A549 (cell line): Measurements from ENCODE around the gene DYRK1A. TPM values are rescaled to one million over a fixed set of nuclear protein-coding genes. Genes with fewer than 3 reads are reported as not detected.

Source experiments
- ATAC-seq, 2 experiments: fragments of 200-7000 bp in 1 of 2; fragments of >200 bp in 1 of 2; cut with Nextera tagmentation in 1 of 2; cut with Tn5 transposase in 1 of 2; 3 replicates each; pipeline versions ENCODE4 v1.8.0 to v1.9.1; 2018 to 2020; ENCODE audit warnings: mild to moderate bottlenecking in 1 of 2, moderate library complexity in 1 of 2
- CTCF ChIA-PET: fragments of 300-600 bp; sonication (Branson Sonifier 250); formaldehyde crosslinking; extraction: SDS; loops from one replicate; lab custom pipeline; 2021; ENCODE audit warnings: antibody characterized with exemption, inconsistent platforms; lab: Yijun Ruan, JAX
- POLR2A ChIA-PET: fragments of 350-600 bp; formaldehyde crosslinking; extraction: SDS; loops from one replicate; lab custom pipeline; 2021; ENCODE audit warnings: antibody characterized with exemption, inconsistent platforms; lab: Yijun Ruan, JAX
- DNase-seq, 2 experiments: peaks; one replicate each; pipeline versions ENCODE4 v3.0.0 to v3.0.0-alpha.2; 2011 to 2016; ENCODE audit warnings: low read depth in 1 of 2, low spot score in 1 of 2
- FAIRE-seq: peaks from 2 replicates; lab custom pipeline; 2011; peaks lifted over from hg19 to GRCh38; lab: Jason Lieb, UNC
- H3K27ac ChIP-seq, 2 experiments: fragments of >200 bp; sonication (Bioruptor Twin); formaldehyde crosslinking; 3 replicates each; pipeline ENCODE4 v1.5.1; 2016 to 2017
- H3K4me1 ChIP-seq: fragments of >200 bp; sonication (Bioruptor Twin); formaldehyde crosslinking; 3 replicates; pipeline ENCODE4 v1.6.1; 2016
- H3K4me2 ChIP-seq: fragments of >200 bp; sonication (Bioruptor Twin); formaldehyde crosslinking; 3 replicates; pipeline ENCODE4 v1.6.1; 2016
- H3K4me3 ChIP-seq: fragments of >200 bp; sonication (Bioruptor Twin); formaldehyde crosslinking; 3 replicates; pipeline ENCODE4 v1.5.1; 2016
- H3K9me3 ChIP-seq: fragments of >200 bp; sonication (Bioruptor Twin); formaldehyde crosslinking; 3 replicates; pipeline ENCODE4 v1.6.1; 2016
- BHLHE40 ChIP-seq: IDR thresholded peaks from 2 replicates; pipeline ENCODE4 v1.6.1; 2012; ENCODE audit warnings: low read depth, low read length, inconsistent platforms
- CHD2 ChIP-seq: fragments of 150-350 bp; IDR thresholded peaks from 2 replicates; pipeline ENCODE4 v1.6.1; 2014; ENCODE audit warnings: low read length; ENCODE audit not compliant: partially characterized antibody
- ESRRA ChIP-seq: fragments of 150-350 bp; IDR thresholded peaks from 2 replicates; pipeline ENCODE4 v1.6.1; 2014; ENCODE audit warnings: mild to moderate bottlenecking, low read length, borderline replicate concordance
- FOSL2 ChIP-seq, 2 experiments: fragments of 450-650 bp in 1 of 2; fragments of >200 bp in 1 of 2; sonication (Bioruptor Twin) in 1 of 2; formaldehyde crosslinking; IDR thresholded peaks; 2 replicates each; pipeline versions ENCODE4 v1.5.0 to v1.6.1; 2016 to 2020; ENCODE audit warnings: mild to moderate bottlenecking in 1 of 2, moderate library complexity in 1 of 2
- FOXS1 ChIP-seq: fragments of 250-450 bp; sonication (Bioruptor Pico); IDR thresholded peaks from 2 replicates; pipeline ENCODE4 v1.5.0; 2020; ENCODE audit warnings: mild to moderate bottlenecking, moderate library complexity
- GATA3 ChIP-seq: IDR thresholded peaks from 2 replicates; pipeline ENCODE4 v1.6.1; 2012; ENCODE audit warnings: borderline replicate concordance
- HDAC2 ChIP-seq: fragments of 200-600 bp; sonication (generic); IDR thresholded peaks from 2 replicates; pipeline ENCODE4 v1.6.1; 2016
- MAFK ChIP-seq: fragments of 450-650 bp; IDR thresholded peaks from 2 replicates; pipeline ENCODE4 v1.6.1; 2014; ENCODE audit not compliant: partially characterized antibody
- MAZ ChIP-seq: fragments of 150-350 bp; IDR thresholded peaks from 2 replicates; pipeline ENCODE4 v1.6.1; 2014; ENCODE audit warnings: antibody characterized with exemption, low read depth, low read length, borderline replicate concordance
- MYC ChIP-seq: IDR thresholded peaks from 2 replicates; pipeline ENCODE4 v1.6.1; 2012; ENCODE audit warnings: mild to moderate bottlenecking, inconsistent platforms, low read length, improper control_type of control experiment, borderline replicate concordance
- PHF8 ChIP-seq: fragments of 200-600 bp; sonication (generic); IDR thresholded peaks from 2 replicates; pipeline ENCODE4 v1.6.1; 2016; ENCODE audit warnings: low read depth, mild to moderate bottlenecking, antibody characterized with exemption, moderate library complexity, borderline replicate concordance
- POLR2A ChIP-seq: IDR thresholded peaks from 2 replicates; pipeline ENCODE4 v1.6.1; 2012; ENCODE audit warnings: mild to moderate bottlenecking, low read length
- RCOR1 ChIP-seq: fragments of 150-350 bp; IDR thresholded peaks from 2 replicates; pipeline ENCODE4 v1.6.1; 2014; ENCODE audit warnings: antibody characterized with exemption, low read length, low read depth
- RFX5 ChIP-seq: fragments of 450-650 bp; IDR thresholded peaks from 2 replicates; pipeline ENCODE4 v1.7.1; 2014; ENCODE audit warnings: antibody characterized with exemption, mild to moderate bottlenecking, moderate library complexity
- SREBF2 ChIP-seq: fragments of 450-650 bp; IDR thresholded peaks from 2 replicates; pipeline ENCODE4 v1.6.1; 2014; ENCODE audit warnings: mild to moderate bottlenecking, moderate library complexity
- WGBS: methylation state at CpG from one replicate; pipeline ENCODE4 v1.1.6; 2017; ENCODE audit errors: missing lambda C conversion rate; 5-methylcytosine and 5-hydroxymethylcytosine counted together
- polyA plus RNA-seq, 4 experiments: library from polyadenylated mRNA; depleted of rRNA in 3 of 4; stranded (reverse); fragments of >200 nt; fragmentation: RNase III in 1 of 4; extraction: RNeasy Plus Mini Kit Qiagen cat#74134 plus additional on column Dnase treatment in 1 of 4; gene quantifications; 2 replicates in 3 of 4; 3 replicates in 1 of 4; pipeline ENCODE4 v1.2.3, GENCODE V29; 2011 to 2017
- TF ChIP-seq, protein P1 (sequence below): fragments of 450-650 bp; IDR thresholded peaks from 2 replicates; pipeline ENCODE4 v1.6.1; 2014; ENCODE audit warnings: antibody characterized with exemption
- TF ChIP-seq, protein P2 (sequence below): fragments of 200-600 bp; sonication (generic); IDR thresholded peaks from 2 replicates; pipeline ENCODE4 v1.6.1; 2016; ENCODE audit warnings: antibody characterized with exemption, mild to moderate bottlenecking, moderate library complexity
- TF ChIP-seq, protein P3 (sequence below): IDR thresholded peaks from 2 replicates; pipeline ENCODE4 v1.6.1; 2012
- TF ChIP-seq, protein P4 (sequence below): fragments of >200 bp; sonication (Bioruptor Twin); formaldehyde crosslinking; IDR thresholded peaks from 3 replicates; pipeline ENCODE4 v1.5.1; 2016
- TF ChIP-seq, protein P5 (sequence below): IDR thresholded peaks from 2 replicates; pipeline ENCODE4 v1.6.1; 2012; ENCODE audit warnings: low read depth, borderline replicate concordance

Gene DYRK1A
- polyA plus RNA-seq, 2 of the 4 experiments (the other 2 are of a cell fraction): 12.7 to 29.4 TPM

DNA sequence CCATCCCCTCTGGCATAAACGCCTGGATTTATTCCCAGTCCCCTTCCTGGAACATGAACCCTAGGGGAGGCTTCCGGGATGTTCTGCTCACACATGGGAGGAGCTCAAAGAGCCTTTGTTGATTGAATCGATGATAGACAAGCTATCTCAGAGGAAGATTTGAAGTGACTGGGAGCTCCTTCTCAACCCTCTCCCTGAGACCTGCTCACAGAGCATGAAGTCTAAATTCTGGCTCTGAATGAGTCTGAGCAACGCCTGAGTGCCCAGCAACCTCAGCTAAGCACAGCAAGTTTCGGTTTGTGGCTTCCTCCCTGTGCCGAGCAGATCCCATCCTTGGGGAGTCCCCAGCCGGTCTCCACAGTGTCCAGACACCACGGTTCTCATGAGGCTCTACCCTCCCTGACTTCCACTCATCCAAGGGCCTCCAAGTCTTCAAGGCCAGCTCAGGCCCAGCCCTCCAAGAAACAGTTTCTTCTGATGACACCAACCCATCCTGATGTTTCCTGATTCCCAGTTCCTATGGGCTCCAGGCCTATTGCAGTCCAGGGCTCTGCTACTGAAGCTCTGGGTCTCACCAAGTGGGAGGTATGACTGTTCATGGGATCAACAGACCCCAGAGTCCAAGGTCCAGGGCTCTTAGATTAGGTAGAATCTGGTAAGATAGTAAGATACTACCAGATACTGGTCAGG lies 190.8 kb downstream of the DYRK1A start (continued):
- TF ChIP-seq, protein P1, sequence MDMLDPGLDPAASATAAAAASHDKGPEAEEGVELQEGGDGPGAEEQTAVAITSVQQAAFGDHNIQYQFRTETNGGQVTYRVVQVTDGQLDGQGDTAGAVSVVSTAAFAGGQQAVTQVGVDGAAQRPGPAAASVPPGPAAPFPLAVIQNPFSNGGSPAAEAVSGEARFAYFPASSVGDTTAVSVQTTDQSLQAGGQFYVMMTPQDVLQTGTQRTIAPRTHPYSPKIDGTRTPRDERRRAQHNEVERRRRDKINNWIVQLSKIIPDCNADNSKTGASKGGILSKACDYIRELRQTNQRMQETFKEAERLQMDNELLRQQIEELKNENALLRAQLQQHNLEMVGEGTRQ: no peak

DNA sequence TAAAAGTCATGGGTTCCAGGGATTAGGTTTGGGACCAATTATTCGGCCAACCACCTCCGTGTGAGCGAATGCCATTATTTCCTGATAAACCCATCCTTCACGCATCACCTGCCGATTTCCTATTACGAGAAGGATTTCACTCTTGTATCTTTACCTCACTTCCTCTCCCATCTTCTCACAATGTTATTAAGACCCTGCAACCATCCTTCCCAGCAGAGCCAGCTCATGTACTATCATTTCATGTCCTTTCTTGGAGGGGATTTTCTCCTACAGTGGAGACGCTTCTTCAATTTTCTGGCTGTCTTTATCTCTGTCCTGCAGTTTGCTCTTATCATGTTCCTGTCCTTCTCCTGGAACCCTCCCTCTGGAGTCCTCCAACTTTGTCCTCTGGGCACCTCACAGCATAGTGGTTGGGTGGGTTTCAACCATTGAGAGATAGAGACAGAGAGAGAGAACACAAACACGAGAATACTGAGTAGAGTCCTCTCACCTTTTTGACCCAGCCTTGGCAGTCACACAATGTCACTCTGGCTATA lies 192.2 kb downstream of the DYRK1A start:
- POLR2A ChIA-PET: no interaction called here
- Histone ChIP-seq H3K4me3 (no peak overlapping the region), H3K9me3 (no peaks in the 10 kb centered on the region), H3K4me2 (no peak overlapping the region), H3K4me1 (peaks cover 4% of the 10 kb centered on the region; the same call in 2 of the 3 replicates), H3K27ac (no peak overlapping the region)
- no peak for DNase-seq
- no peak for ATAC-seq
- no peak for FAIRE-seq
- no peak for TF ChIP-seq MAFK
- no peak for TF ChIP-seq FOXS1 (CRISPR knock-in tag)
- TF ChIP-seq HDAC2: no peak
- no peak for TF ChIP-seq POLR2A
- no peak for TF ChIP-seq FOSL2 (IDR thresholded peaks at IDR 0.05)
- no peak for TF ChIP-seq FOSL2 (CRISPR knock-in tag; IDR thresholded peaks at IDR 0.05)
- TF ChIP-seq, protein P2, sequence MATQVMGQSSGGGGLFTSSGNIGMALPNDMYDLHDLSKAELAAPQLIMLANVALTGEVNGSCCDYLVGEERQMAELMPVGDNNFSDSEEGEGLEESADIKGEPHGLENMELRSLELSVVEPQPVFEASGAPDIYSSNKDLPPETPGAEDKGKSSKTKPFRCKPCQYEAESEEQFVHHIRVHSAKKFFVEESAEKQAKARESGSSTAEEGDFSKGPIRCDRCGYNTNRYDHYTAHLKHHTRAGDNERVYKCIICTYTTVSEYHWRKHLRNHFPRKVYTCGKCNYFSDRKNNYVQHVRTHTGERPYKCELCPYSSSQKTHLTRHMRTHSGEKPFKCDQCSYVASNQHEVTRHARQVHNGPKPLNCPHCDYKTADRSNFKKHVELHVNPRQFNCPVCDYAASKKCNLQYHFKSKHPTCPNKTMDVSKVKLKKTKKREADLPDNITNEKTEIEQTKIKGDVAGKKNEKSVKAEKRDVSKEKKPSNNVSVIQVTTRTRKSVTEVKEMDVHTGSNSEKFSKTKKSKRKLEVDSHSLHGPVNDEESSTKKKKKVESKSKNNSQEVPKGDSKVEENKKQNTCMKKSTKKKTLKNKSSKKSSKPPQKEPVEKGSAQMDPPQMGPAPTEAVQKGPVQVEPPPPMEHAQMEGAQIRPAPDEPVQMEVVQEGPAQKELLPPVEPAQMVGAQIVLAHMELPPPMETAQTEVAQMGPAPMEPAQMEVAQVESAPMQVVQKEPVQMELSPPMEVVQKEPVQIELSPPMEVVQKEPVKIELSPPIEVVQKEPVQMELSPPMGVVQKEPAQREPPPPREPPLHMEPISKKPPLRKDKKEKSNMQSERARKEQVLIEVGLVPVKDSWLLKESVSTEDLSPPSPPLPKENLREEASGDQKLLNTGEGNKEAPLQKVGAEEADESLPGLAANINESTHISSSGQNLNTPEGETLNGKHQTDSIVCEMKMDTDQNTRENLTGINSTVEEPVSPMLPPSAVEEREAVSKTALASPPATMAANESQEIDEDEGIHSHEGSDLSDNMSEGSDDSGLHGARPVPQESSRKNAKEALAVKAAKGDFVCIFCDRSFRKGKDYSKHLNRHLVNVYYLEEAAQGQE: no peak
- no peak for TF ChIP-seq RFX5
- TF ChIP-seq, protein P3, sequence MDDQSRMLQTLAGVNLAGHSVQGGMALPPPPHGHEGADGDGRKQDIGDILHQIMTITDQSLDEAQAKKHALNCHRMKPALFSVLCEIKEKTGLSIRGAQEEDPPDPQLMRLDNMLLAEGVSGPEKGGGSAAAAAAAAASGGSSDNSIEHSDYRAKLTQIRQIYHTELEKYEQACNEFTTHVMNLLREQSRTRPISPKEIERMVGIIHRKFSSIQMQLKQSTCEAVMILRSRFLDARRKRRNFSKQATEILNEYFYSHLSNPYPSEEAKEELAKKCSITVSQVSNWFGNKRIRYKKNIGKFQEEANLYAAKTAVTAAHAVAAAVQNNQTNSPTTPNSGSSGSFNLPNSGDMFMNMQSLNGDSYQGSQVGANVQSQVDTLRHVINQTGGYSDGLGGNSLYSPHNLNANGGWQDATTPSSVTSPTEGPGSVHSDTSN: no peak
- no peak for TF ChIP-seq MAZ
- TF ChIP-seq CHD2: no peak
- TF ChIP-seq, protein P4, sequence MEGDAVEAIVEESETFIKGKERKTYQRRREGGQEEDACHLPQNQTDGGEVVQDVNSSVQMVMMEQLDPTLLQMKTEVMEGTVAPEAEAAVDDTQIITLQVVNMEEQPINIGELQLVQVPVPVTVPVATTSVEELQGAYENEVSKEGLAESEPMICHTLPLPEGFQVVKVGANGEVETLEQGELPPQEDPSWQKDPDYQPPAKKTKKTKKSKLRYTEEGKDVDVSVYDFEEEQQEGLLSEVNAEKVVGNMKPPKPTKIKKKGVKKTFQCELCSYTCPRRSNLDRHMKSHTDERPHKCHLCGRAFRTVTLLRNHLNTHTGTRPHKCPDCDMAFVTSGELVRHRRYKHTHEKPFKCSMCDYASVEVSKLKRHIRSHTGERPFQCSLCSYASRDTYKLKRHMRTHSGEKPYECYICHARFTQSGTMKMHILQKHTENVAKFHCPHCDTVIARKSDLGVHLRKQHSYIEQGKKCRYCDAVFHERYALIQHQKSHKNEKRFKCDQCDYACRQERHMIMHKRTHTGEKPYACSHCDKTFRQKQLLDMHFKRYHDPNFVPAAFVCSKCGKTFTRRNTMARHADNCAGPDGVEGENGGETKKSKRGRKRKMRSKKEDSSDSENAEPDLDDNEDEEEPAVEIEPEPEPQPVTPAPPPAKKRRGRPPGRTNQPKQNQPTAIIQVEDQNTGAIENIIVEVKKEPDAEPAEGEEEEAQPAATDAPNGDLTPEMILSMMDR: no peak
- CTCF ChIA-PET: no interaction called here
- 84% methylated on average over 8 of the region's 8 CpGs for WGBS

DNA sequence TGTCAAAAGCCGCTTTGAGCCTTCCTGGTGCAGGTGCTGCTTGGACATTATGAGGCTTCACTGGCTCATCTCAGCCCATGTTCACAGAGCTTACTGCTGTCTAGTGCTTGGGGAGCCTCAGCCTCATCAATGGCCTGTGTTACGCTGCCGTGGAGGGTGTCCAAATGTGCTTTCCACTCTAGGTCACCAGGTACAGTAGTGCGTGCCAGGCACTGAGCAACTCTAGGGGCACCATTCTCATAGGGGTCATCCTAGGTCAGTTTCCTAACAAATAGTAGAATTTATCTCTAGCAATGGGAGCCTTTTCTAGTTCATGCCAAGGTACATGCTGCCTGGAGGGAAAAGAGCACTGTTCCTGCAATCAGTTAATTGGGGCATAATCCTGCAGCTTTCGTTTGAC lies 193.8 kb downstream of the DYRK1A start:
- ATAC-seq (no peak), DNase-seq (no peak), FAIRE-seq (no peak)
- CTCF ChIA-PET: no interaction called here
- Histone ChIP-seq H3K4me2 (no peak overlapping the region), H3K27ac (no peak overlapping the region), H3K4me3 (no peak overlapping the region), H3K9me3 (no peaks in the 10 kb centered on the region), H3K4me1 (peaks cover 12% of the 10 kb centered on the region)
- 91% methylated on average over 4 of the region's 5 CpGs for WGBS
- no peak for TF ChIP-seq RFX5
- TF ChIP-seq PHF8: no peak
- no peak for TF ChIP-seq HDAC2
- TF ChIP-seq MYC: no peak
- TF ChIP-seq, protein P5, sequence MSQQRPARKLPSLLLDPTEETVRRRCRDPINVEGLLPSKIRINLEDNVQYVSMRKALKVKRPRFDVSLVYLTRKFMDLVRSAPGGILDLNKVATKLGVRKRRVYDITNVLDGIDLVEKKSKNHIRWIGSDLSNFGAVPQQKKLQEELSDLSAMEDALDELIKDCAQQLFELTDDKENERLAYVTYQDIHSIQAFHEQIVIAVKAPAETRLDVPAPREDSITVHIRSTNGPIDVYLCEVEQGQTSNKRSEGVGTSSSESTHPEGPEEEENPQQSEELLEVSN: no peak
- TF ChIP-seq FOXS1 (CRISPR knock-in tag): no peak
- TF ChIP-seq, protein P2: no peak
- no peak for TF ChIP-seq RCOR1
- TF ChIP-seq GATA3: no peak
- no peak for TF ChIP-seq BHLHE40
- no peak for TF ChIP-seq ESRRA
- TF ChIP-seq SREBF2: no peak
- POLR2A ChIA-PET: no interaction called here
